HL-60/S4 treated with retinoic acid at 250 ng/mL for 4 days and 3 days (cell line): Measurements from ENCODE around the gene CDYL.

Source experiments
- in situ Hi-C: fragments of 300-500 bp; cut with MboI; formaldehyde crosslinking; loops from 2 replicates; pipeline ENCODE4 v1.7.0; 2022; ENCODE audit warnings: low sequenced_read_pairs

Gene CDYL, protein sequence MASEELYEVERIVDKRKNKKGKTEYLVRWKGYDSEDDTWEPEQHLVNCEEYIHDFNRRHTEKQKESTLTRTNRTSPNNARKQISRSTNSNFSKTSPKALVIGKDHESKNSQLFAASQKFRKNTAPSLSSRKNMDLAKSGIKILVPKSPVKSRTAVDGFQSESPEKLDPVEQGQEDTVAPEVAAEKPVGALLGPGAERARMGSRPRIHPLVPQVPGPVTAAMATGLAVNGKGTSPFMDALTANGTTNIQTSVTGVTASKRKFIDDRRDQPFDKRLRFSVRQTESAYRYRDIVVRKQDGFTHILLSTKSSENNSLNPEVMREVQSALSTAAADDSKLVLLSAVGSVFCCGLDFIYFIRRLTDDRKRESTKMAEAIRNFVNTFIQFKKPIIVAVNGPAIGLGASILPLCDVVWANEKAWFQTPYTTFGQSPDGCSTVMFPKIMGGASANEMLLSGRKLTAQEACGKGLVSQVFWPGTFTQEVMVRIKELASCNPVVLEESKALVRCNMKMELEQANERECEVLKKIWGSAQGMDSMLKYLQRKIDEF

DNA sequence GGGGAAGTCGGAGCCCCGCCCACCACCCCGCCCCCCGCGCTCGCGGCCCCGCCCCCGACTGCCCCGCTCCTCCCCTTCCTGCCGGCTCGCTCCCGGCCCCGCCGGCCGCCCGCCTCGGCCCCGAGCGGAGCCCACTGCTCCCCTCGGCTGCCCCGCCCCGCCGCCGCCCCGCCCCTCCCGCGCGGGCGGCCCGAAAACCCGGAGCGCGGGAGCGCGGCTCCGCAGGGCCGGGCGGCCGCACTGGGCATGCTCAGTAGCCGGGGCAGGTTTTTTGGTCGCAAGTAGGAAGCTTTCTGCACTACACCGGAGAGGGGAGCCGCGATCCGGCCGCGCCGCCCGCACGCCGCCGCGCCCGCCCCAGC is at the start of gene CDYL:
Gene CDYL, plus strand, starts transcription at position 274 of the 362 bp plus-strand sequence. CDS start 380 bp downstream, outside the sequence.
- in situ Hi-C loops, result no loop called here

DNA sequence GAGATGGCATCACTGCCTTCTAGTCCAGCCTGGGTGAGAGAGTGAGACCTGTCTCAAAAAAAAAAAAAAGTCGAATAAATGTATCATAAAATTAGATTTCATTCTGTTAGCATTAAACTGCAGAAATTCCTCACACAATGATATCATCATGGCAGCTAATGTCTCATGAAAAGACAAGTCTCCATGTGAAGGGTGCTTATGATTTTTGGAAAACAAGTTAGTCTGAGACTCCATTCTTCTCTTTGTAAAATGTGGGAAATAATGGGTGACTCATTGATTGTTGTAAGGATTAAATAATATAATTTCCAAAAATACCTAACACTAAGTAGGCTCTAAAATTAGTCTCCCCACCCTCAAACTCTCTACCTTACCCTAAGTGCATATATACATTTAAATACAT is 49.6 kb upstream of the CDYL start:
- in situ Hi-C loops, result no loop called here

DNA sequence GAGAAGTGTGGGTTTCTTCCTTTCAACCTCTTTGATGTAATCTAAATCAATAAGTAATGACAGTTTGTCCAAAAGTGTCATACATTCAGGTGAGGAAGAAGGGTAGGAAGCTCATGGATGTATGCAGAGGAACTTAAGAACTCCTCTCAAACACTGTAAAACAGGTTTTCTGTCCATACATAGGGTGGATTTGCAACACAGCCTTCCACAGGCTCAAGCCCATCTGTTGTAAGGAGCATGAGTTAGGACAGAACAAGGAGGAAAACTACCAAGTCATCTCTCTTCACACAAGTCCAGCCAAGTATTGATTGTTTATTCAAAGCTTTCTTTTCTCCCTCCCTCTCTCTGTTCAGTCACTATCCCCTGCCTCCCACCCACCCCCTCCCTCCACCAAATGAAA is 49.0 kb upstream of the CDYL start:
- in situ Hi-C loops, result no loop called here

DNA sequence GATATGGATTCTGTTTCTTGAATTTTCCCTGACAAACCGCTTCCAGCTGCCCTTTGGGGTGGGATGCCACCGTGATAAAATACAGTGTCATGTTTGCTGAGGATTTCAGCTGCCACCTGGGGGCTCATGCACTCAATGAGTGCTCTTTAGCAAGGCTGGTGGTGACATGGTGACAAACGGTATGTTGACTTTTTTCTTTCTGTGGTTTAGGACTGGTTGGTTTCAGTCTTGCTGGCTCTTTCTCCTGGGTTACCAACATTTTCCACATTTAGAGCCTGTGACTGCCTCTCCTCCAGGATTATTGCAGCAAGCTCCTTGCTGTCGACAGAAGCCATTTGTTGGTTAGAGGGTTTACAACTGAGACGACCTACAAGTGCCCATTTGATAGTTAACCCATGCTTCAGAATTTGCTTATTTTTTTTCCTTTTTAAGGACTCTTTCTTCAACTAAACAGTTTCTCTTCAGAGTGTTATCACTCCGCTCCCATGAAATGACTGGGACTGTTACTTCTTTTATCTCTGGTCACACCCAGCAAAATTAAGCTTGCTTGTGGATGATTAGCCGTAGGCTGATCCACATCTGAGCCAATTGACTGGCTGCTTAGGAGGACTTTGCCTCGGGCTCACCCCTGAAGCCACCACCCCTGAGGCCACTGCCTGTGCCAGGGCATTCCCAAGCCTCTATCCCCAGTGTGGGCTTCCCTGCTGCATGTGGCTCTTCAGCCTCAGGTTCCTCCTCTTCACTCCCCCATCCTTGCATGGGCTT is 48.4 kb upstream of the CDYL start:
- in situ Hi-C loops, result no loop called here

DNA sequence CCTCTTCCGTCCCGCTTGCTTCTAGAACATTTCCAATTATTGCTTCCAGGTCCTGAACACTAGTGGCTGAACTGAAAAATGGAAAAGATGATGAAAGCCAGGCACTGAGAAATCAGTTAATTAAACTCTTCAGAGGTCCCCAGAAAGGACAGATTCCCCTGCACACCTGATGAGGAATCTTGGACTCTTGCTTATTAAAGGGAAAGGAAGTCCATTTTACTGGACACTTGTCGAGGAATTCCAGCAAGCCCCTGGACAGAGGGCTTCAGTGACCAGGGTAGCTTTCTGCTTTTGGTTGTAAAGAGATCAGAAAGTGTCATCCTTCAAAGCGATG is 47.8 kb upstream of the CDYL start:
- in situ Hi-C loops, result no loop called here

DNA sequence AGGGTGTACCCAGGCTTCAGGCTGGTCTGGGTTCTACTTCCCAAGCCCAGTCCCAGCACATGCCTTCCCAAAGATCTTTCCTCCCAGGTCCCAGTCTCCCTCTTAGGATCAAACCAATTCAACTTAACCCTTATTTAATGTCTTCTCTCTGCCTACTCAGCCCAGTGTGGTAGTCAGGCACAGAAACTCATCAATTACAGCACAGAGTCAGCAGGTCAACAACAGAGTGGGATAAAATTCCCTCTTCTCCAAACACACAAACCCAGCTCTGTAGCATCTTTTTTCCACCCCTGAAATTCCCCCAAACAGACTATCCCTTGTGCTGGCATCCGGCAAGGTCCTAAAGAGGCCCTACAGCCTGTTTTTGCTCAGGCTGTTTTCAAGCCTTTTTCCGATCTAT is 47.3 kb upstream of the CDYL start:
- in situ Hi-C loops, result no loop called here

DNA sequence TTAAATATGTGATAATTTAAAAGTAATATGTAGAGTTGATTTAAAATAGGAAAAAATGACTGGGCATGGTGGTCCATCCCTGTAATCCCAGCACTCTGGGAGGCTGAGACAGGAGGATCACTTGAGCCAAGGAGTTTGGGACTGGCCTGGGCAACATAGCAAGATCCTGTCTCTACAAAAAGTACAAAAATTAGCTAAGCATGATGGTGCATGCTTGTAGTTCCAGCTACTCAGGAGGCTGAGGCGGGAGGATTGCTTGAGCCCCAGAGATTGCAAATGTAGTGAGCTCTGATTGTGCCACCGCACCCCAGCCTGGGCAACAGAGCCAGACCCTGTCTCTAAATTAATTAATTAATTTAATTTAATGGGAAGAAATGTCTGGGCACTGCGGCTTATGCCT is 44.2 kb upstream of the CDYL start:
- in situ Hi-C loops, result no loop called here

DNA sequence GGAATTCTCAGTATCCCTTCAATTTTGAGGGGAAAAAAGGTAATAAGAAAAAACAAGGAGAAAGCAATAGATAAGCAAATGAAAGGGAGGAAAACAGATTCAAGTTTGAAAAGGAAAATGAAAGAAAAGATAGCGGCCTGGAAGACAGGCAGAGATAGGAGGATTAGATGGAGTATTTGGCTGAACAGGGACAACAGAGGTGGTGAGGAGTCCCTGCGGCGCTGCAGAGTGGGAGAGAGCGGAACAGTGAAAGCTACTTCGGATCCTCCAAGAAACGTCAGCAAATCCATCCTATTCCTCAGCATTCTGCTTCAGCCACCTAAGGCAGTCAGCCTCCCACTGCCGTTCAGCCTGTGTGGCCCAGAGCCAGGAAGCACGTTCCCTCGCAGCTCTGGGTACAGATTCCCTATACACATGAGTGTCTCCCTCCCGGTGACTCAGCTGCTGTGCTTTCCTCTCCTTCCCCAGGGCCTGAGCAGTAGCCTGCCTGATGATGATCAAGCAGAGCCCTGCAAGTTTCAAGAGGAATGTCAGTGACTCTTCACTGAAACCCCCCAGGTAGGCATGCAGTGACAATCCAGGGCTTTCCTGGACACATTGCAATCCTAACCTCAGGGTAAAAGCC is 43.4 kb upstream of the CDYL start:
- in situ Hi-C loops, result no loop called here

DNA sequence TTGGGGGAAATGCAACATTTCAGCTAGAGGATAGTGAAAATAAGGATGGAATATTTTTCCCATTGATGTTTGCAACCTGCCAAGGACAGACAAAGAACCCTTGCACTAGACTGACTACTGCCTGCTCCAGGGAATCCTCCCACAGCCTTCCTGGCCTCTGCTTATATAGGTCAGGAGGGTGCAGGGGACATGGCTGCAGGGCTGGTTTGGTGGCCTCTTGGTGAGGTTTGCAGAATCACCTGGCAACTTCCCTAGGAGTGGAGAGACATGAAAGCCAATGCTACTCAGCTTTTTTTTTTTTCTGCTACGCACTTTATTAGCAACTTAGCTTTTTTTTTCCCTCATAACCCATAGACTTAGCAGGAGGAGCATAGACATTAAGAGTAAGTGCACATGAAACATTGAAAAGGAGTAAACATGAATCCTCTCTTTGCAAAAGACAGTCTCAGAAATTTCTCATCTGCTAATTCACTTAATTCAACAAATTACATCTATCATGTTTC is 39.8 kb upstream of the CDYL start:
- in situ Hi-C loops, result no loop called here

DNA sequence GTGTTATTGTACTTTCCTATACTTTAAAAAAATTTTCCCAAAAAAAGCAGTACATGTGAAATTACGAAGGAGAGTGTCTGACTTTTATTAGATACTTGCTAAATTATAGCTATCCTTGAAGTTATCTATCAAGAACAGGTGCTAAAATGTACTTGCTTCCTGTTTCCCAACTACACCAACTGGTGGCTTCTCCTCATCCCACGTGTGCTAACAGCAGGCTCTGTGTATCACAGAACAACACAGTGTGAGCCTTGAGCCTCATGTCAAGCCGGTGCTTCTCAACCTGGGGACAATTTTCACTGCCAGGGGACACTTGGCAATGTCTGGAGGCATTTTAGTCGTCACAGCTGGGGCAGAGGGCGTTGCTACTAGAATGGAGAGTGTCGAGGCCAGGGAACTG is 36.2 kb upstream of the CDYL start:
- in situ Hi-C loops, result no loop called here

DNA sequence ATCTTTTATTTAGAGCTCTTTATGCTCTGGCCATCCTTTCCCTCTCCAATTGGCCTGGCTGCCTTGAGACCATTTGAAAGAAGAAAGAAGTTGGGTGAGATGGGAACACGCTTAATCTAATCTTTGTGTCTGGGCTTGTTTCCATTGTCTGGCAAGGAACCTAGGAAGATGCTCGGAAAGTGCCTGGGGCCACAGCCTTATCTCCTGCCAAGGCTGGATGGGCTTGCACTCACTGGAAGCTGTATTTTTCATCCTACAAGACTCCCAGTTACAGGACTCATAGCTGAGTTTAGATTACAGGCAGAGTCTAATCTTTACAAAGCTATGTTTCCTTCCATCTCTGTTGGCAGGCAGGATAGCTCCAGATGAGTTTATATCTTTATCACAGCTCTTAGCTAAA is 33.1 kb upstream of the CDYL start:
- in situ Hi-C loops, result no loop called here

DNA sequence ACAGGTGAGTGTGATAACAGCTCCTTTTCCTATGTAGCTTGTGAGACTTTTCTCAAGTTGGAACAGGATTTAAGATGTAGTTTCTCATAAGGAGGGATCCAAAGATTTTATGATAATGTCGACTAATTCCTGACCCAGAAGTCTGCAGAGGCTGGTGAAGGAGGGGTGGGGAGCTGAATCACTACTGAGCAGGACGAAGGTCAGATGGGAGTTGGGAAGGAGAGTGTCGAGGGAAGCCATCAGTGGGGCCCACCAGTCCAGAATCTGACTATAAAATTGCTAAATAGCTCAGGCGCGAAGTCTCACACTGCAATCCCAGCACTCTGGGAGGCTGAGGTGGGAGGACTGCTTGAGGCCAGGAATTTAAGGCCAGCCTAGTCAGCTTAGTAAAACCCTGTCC is 32.3 kb upstream of the CDYL start:
- in situ Hi-C loops, result no loop called here

DNA sequence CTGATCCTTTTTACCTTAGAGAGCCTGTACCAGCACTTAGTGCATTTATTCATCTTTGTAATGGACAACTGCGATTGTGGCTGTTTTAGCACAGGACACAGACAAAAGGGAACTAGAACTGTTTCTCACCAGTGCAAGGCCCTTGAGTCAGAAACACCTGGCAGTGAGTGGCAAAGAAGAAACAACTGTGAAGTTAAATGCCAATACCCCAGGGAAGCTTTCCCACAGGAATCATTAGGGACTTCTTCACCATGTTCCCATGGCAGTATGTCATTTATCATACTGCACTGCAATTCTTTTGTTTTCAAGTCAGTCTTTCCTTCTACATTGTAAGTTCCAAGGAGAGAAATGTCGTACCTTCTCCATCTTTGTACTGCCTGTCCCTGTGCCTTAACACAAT is 28.6 kb upstream of the CDYL start:
- in situ Hi-C loops, result no loop called here

DNA sequence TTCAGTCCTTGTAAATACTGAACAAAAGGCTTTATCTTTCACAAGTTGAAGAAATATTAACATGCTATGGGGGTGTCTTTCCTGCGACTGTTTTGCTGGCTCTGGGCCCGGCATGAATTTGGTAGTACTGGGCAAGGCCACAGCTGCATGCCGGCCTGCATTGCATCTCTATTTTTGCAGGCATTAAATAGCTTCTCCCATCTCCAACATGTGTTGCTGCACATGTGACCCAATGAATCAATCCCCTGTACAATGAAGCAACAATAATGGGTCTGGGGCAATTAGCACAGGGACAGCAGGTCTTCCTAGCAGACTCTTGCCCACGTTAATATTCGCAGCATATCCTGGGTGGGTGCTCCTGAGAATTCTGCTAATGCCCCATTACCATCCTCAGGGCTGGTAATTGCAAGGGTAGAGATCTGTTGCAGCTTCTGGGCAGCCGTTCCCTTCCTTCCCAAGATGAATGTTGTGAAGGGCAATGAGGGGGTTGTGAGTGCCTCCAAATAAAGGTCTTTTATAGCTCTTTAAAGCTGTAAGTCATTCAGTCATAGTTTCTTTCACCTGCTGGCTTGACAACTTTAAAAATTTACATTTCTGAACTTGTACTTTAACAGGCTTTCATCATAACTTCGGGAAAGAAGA is 24.3 kb upstream of the CDYL start:
- in situ Hi-C loops, result no loop called here

DNA sequence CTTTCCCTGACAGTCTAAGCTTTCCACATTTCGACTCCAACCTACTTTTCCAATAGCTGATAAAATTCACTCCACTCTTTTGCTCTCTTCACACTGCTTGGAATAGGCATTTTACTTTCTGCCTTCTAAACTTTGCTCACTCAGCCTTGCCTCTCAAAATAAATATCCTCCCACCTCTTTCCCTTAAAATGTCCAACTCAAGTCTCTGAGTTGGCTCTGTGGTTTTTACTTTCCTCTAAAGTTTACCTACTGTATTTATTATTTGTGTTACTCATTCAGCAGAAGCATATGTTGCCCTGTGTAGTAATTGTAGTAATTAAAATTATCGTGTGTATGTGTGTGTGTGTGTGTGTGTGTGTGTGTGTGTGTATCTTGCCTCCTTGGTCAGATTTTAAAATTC is 20.0 kb upstream of the CDYL start:
- in situ Hi-C loops, result no loop called here

DNA sequence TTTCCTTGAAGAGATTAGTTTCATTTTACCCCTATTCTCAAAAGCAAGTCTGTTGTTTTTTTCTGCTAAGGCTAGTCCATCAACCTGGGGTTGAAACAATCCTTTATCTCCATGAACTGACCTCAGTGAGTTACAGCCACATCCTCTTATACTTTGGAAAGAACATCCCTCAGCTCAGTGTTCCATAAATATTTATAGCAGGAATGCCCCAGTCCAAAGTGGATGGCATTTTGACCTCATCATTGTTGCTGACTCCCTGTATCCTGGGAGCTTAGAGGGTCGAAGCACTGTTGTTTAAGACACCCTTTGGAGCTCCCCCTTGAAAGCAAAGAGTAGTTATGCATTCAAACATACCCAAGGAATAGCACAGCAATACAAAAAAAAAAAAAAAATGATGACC is 16.2 kb upstream of the CDYL start:
- in situ Hi-C loops, result no loop called here

DNA sequence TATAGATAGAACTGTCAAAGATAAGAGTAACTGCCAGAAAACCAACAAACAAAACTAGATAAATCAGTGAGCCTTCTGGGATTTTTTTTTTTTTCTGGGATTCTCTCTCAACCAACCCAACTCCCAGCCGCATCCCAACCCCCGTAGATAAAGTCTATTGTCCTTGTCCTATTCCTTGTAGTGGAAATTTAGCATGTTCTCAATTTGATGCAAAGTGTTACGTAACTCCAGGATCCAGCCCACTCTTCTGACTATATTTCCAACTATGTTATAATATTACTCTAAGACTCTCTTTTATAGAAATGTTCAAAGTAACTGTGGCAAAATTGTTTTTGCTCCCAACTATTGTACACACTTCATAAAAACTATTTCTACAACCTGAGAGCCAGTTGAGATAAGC is 15.4 kb upstream of the CDYL start:
- in situ Hi-C loops, result no loop called here

DNA sequence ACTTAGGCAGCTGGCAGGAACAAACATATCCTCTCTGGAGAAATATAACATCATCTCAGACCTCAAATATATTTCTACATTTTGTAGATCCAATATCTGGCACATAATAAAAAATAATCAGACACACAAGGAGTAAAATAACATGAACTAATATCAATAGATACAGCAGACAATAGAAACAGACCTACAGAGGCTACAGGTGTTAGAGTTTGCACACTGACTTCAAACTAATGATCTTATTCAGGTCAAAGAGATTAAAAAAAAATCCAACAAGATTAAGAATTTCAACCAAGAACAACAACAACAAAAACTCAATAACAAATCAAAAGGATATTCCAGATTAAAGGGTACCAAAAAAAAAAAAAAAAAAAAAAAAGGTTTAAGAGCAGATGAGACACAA is 13.9 kb upstream of the CDYL start:
- in situ Hi-C loops, result no loop called here

DNA sequence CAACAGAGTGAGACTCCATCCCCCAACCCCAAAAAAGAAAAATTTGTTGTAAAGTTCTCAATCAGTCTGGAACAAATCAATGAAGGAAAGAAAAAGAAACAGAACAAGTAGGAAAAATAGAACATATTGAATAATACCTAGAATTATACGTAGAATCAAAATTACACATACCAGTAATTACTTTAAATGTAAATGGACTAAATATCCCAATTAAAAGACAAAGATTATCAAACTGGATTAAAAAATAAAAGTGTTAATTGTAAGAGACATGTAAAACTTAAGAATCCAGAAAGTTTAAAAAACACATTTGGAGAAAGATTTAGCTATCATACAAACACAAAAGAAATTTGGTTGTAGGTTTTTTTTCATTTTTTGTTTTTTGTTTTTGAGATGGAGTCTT is 12.3 kb upstream of the CDYL start:
- in situ Hi-C loops, result no loop called here

DNA sequence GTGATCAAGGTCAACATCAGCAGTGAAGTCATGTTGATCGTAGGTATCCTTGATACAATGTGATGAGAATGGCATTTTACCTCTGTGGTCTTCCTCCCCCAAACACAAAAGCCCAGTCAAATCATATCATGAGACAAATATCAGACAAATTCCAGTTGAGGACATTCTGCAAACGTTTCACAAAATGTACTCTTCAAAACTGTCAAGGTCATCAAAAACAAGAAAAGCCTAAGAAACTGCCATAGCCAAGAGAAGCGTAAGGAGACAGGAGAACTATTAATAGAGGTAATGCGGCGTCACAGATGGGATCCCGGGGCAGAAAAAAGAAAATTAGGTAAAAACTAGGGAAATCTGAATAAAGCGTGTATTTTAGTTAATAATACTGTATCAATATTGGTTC is 7.4 kb upstream of the CDYL start:
- in situ Hi-C loops, result no loop called here

DNA sequence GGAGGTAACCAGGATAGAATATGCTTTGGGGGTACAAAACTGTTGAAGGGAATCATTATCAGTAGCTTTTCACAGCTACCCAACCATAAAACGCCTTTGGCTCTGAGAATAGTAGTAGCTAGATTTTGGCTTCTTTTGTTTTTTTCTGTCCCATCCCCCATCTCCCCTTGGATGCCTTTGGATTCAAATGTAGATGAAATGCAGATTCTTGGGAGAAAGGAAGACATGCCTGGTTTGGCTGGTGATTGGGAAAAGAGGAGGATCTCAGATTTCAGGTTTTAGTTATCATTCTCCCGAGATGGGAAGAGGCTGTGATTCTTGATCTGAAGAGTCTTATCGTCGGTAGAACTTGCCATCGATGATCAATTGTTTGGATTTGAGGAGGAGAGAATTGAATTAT is 3.5 kb upstream of the CDYL start:
- in situ Hi-C loops, result no loop called here
